ENCODE measurements around the gene KCNQ4.

The KCNQ4 gene

GRCh38 chr1:40795811-40796586 is 12.4 kb downstream of the KCNQ4 start:
- DNase-seq (ENCODE audit: low spot score) = no peak

DNA sequence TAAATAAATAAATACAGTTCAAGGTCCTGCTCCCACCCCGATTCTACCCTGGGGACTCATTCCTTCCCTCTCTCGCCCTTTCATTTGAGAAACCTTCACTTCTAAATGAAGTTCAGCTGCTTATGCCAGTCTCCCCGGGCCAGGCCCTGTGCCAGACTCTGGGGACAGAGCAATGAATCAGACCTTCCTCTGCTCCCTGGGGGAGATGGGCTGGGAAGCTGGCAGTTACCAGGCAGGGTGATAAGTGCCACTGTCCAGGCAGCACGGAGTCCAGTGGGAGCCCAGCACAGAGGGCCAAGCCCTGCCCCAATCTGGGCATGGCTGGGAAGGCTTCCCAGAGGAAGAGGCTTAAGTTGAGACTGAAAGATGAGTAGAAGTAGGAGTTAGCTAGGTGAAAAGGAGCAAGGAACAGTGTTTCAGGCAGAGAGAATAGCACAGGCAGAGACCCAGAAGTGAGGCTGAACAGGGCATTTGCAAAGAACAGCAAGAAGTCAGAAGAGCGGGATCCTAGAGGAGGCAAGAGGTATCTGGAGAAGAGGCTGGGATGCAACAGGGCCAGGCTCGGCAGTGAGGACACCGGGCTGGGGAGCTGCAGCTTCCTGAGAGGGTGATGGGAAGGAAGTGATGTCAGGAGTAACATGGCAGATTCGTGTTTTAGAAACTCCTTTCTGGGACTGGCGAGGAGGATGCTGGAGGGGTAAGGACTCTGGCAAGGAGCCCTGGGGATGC is 13.5 kb downstream of the KCNQ4 start:
- DNase-seq (ENCODE audit: low spot score) = peak; percentile 33

GRCh38 chr1:40797668-40798010 is 14.1 kb downstream of the KCNQ4 start:
- DNase-seq (ENCODE audit: low spot score) = no peak

GRCh38 chr1:40798366-40799281 is 15.0 kb downstream of the KCNQ4 start:
- DNase-seq (ENCODE audit: low spot score) = no peak

DNA sequence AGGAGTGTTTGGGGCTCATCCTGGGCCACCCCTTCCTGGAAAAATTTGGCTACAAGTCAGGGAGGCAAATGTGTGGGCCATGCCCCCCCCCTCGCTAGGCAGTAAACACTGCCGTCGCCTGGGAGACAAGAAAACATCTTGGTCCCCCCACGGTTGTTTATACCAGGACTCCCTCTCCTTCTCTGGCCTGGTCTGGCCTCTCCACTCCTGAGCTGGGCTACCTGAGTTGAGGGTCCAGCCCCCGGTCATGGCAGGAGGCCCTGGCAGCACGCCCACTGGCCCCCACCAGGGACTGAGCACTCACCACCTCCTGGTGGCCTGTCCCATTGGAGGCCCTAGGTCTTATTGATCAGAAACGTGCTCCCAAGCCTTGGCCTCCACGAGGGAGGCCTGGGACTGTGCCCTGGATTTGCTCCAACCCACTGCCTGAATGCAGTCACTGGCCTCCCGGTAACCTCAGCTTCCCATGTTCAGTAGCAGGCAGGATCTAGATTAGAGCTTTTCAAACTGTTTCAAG is 15.8 kb downstream of the KCNQ4 start:
- DNase-seq (ENCODE audit: low spot score) = no peak

- no peak for DNase-seq (ENCODE audit: low spot score)
Observed at GRCh38 chr1:40801742-40802077, 18.1 kb downstream of the KCNQ4 start.

DNA sequence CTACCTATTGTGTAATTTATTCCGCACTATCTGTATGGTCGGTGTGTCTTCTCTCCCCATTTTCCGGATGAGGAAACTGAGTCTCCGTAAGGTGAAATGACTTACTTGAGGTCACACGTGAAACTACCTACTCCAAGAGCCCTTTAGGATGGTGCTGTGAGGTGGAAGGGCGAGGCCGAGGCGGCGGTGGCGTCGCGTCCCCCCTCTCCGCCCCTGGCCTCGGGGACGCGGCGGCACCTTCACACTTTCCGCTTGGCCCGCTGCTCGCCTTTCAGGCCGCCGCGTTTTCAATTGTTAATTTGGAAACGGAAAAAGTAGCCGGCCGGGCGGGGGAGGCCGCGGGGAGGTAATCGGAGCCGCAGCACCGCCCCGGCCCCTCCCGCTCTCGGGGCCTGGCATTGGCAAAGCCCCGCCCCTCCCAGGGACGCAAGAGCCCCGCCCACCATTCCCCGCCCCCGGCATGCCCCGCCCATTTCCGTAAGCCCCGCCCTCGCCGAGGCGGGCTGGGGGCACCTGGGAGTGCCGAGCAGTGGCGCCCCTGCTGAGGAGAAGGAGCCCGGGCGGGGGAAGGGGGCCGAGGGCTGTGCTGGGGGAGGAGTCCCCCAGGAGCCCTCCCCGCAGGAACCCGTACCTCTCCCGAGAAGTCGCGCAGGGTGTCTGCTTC is 18.6 kb downstream of the KCNQ4 start:
- DNase-seq (ENCODE audit: low spot score) = peak; percentile 98

- DNase-seq (ENCODE audit: low spot score) = no peak
Observed at GRCh38 chr1:40802742-40803113, 19.1 kb downstream of the KCNQ4 start.

DNA sequence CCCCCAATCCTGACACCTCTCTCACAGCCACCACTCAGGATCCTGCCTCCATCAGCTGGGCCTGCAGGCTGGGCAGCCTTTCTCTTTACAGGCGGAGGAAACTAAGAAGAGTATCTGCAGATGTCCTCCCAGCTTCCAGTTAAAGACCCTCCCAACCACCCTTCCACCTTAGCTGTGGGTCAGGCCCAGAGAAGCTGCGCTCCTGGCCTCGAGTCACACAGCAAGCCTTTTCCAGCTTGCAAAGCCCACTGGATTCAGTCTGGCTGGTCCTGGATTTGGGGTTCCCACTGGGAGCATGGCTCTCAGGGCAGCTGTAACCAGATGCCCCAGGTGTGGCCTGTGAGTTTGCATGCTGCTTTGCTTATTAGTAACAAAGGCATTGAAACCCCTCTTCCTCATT is 19.9 kb downstream of the KCNQ4 start:
- DNase-seq (ENCODE audit: low spot score) = no peak

DNA sequence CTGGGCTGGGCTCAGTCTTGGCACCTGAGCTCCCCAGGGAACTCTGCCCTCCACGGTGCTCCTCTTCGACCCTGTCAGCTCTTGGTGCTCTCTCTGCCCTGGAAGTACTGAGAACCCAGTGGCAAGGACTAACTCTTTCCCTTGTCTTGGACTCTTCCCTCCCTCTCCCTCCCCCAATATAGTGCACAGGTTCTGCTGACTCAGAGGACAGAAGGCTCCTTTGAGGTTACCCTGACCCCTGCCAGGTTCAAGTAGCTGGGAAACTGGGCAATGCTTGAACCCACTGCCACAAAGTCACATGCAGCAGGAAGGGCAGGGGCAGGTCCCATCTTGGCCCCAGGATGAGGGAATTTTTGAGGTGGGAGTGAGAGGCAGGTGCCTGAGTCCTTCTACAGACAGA is 20.3 kb downstream of the KCNQ4 start:
- DNase-seq (ENCODE audit: low spot score) = no peak

GRCh38 chr1:40806240-40806639 is 22.7 kb downstream of the KCNQ4 start:
- no peak for DNase-seq (ENCODE audit: low spot score)

DNA sequence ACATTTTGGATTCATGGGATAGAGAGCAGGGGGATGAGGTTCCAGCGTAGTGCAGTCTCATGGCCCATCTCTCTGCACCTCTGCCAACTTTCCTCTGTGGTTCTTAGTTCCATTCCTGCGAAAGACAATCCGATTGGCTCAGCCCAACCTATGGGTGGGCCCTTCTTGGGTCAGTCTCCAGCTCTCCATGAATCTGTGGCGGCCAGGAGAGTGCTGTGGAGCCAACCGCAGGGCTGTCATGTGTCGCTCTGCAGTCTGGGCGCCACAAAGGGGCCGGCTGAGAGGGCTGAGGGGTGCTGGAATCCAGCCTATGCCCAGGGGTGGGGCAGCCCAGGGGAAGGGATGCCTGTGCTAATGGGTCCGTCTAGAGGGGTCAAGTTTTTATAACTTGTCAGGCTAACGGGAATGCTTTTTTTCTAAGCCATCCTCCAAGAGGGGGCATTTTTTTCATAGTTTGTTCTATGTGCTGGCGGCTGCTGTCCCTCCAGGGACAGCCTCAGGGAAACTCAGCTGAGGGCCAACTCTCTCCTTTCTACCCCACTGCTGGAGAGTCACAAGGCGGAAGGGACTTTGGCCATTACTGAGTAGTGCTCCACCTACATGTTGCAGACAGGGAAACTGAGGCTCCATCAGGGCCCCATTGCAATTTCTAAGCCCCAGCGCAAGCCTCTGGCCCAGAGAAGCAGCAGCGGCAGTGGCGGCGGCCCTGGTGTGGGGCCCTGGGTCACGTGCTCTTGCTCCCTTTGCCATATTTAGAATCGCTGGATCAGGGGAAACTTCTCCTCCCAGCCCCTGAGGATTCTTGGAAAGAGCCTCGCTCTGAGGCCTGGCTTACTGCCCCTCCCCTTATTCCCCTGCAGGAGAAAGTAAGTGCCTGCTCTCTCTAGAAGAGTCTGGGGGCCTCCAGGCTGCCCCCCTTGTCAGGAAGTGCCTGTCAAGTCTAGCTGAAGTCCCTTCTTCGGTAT is 23.4 kb downstream of the KCNQ4 start:
- no peak for DNase-seq (ENCODE audit: low spot score)

DNA sequence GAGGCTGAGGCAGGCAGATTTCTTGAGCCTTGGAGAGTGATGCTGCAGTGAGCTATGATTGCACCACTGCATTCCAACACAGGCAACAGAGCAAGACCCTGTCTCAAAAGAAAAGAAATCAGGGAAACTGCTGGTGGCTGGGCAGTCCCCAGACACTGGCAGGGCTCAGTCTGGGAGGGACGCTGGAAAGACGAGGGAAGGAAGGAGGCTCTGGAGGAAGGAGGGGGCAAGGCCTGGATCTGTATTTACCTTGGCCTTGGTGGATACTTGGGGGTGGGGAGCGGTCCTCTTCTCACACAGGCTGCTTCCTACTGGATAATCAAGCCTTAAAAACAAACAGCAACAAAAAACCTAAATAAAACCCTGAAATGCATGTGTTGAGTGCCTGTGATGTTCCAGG is 24.4 kb downstream of the KCNQ4 start:
- DNase-seq (ENCODE audit: low spot score) = no peak

- DNase-seq (ENCODE audit: low spot score) = peak; percentile 64
Observed at GRCh38 chr1:40808444-40808843, 24.9 kb downstream of the KCNQ4 start.

GRCh38 chr1:40808909-40809308 is 25.3 kb downstream of the KCNQ4 start:
- DNase-seq (ENCODE audit: low spot score) = no peak

DNA sequence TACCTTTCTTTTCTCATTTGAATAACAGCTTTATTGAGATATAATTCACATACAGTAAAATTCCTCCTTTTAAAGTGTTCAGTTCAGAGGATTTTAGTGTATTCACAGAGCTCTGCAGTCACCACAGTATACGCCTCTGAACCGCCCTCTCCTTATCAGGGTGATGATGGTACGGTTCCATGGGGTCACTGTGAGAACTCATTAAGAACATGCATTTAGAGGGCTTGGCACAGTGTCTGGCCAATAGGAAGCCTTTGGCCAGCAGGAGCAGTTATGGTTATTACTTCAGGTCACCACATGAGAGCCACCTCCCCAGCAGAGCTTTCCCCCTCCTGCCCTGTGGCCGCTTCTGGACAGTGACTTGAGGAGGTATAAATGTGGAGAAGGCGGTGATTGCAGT is 27.3 kb downstream of the KCNQ4 start:
- DNase-seq (ENCODE audit: low spot score) = no peak

GRCh38 chr1:40815420-40815819 is 31.8 kb downstream of the KCNQ4 start:
- no peak for DNase-seq (ENCODE audit: low spot score)

DNA sequence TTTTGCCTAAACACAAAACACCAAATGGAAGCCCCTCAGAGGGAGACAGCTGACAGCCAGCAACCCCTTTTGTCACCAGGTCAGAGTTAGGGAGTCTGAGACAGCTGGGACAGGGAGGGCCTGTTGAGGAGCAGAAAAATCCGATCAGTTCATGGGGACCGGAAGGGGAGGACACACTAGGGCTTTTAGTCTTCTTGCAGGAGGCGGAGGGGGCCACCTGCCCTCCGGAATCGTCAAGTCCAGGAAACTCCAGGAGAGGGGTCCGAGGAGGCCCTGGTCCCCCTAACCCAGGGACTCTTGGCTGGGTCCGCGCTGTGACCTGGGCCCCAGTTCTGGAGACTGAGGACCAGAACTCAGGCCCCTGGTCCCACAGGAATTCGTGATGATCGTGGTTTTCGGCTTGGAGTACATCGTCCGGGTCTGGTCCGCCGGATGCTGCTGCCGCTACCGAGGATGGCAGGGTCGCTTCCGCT is 34.2 kb downstream of the KCNQ4 start:
- no peak for DNase-seq (ENCODE audit: low spot score)

- peak; percentile 58 for DNase-seq (ENCODE audit: low spot score)
Observed at GRCh38 chr1:40818264-40818961, 34.8 kb downstream of the KCNQ4 start.

DNA sequence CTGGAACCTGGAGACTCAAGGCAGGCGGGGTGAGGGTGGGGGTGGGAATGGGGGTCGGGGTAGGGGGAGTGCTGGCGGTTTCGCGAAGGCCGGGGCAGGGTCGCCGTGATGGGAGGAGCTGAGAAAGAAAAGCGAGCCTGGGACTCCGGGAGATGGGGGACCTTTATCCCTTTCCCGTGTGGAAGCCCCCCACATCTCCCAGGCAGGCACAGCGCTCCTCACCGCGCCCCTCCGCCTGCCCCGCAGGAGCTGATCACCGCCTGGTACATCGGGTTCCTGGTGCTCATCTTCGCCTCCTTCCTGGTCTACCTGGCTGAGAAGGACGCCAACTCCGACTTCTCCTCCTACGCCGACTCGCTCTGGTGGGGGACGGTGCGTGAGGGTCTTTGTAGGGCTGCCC is 35.5 kb downstream of the KCNQ4 start:
- no peak for DNase-seq (ENCODE audit: low spot score)
